Left lung (tissue), 10 donors: ENCODE measurements around the gene GMDS. TPM values are rescaled to one million over a fixed set of nuclear protein-coding genes. Genes with fewer than 3 reads are reported as not detected.

Experiments used
- ATAC-seq: fragments of 200-7000 bp; cut with Tn5 transposase; one replicate; pipeline ENCODE4 v1.9.1; 2020; ENCODE audit warnings: moderate library complexity
- DNase-seq, 4 donors: peaks; one replicate each; pipeline ENCODE4 v3.0.0-alpha.2; 2013 to 2020
- H3K27ac ChIP-seq, 2 donors: fragments of 200-600 bp; sonication (generic) in 1 of 2; one replicate each; pipeline versions ENCODE4 v1.5.0 to v1.8.0; 2020 to 2021
- H3K27me3 ChIP-seq, 2 donors: fragments of 200-600 bp; sonication (generic) in 1 of 2; one replicate each; pipeline versions ENCODE4 v1.5.0 to v1.8.0; 2020 to 2021
- H3K36me3 ChIP-seq, 2 donors: fragments of 200-600 bp; sonication (generic) in 1 of 2; one replicate each; pipeline versions ENCODE4 v1.5.0 to v1.8.0; 2020 to 2021
- H3K4me1 ChIP-seq, 2 donors: fragments of 200-600 bp; one replicate each; pipeline ENCODE4 v1.8.0; 2021
- H3K4me3 ChIP-seq, 2 donors: fragments of 200-600 bp; sonication (generic) in 1 of 2; one replicate each; pipeline versions ENCODE4 v1.5.0 to v1.8.0; 2020 to 2021; ENCODE audit warnings: mild to moderate bottlenecking in 1 of 2
- H3K9me3 ChIP-seq, 2 donors: fragments of 200-600 bp; sonication (generic) in 1 of 2; one replicate each; pipeline versions ENCODE4 v1.5.0 to v1.8.0; 2020 to 2021
- intact Hi-C, 2 donors: fragments of 100-400 bp; cut with DNase I; formaldehyde crosslinking; loops; one replicate each; pipeline versions ENCODE4 v1.11.2 to v1.14.2; 2022
- polyA plus RNA-seq, 6 donors: library from polyadenylated mRNA; unstranded; fragments of 120-200 nt; gene quantifications; one replicate each; pipeline ENCODE4 v1.2.1, GENCODE V29; 2013; ENCODE audit not compliant: insufficient read length in 6 of 6
- total RNA-seq, 2 donors: library from RNA; stranded (reverse); fragmentation: NEBNext Ultra II Directional; extraction: Animal tissue kit (Norgen Biotek cat#: 25700); gene quantifications; one replicate each; pipeline ENCODE4 v1.2.1, GENCODE V29; 2021
- TF ChIP-seq, protein P1 (sequence below), 2 donors: fragments of 200-600 bp; sonication (generic) in 1 of 2; IDR thresholded peaks; one replicate each; pipeline versions ENCODE4 v1.5.0 to v1.8.0; 2021; ENCODE audit warnings: antibody characterized with exemption in 2 of 2
- donor health status: DM: no; HTN: yes; CAD: no.
- donor health status: DM: no; HTN: no; CAD: no.

GMDS gene
- total and polyA plus RNA-seq, 8 donors: 16.5 to 25.4 (median 21.2) TPM

DNA sequence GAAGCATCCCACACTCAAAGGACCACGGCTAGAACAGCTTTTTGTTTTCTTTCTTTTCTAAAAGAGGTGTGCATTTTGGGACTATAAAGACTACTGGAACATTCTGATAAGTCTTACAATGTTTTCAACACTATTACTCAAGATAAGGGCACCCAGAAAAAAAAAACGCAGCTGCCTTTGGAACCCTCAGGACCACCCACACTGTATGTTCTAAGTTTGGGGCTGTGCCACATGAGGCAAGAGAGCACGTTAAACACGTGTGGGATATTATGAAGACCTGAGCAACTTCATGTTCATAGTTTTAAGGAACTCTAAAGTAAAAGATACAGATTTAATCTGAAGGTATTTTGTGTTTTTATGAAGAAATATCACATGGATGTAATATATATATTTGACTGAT is 431.1 kb downstream of the GMDS start:
- Histone ChIP-seq H3K36me3 (no peaks in the 10 kb centered on the region), H3K9me3 (no peaks in the 10 kb centered on the region), H3K4me3 (no peak overlapping the region), H3K4me1 (no peaks in the 10 kb centered on the region), H3K27me3 (no peaks in the 10 kb centered on the region), H3K27ac (no peak overlapping the region)
- intact Hi-C loops: no loop called here
- DNase-seq (no peak), ATAC-seq (no peak)
- TF ChIP-seq, protein P1, sequence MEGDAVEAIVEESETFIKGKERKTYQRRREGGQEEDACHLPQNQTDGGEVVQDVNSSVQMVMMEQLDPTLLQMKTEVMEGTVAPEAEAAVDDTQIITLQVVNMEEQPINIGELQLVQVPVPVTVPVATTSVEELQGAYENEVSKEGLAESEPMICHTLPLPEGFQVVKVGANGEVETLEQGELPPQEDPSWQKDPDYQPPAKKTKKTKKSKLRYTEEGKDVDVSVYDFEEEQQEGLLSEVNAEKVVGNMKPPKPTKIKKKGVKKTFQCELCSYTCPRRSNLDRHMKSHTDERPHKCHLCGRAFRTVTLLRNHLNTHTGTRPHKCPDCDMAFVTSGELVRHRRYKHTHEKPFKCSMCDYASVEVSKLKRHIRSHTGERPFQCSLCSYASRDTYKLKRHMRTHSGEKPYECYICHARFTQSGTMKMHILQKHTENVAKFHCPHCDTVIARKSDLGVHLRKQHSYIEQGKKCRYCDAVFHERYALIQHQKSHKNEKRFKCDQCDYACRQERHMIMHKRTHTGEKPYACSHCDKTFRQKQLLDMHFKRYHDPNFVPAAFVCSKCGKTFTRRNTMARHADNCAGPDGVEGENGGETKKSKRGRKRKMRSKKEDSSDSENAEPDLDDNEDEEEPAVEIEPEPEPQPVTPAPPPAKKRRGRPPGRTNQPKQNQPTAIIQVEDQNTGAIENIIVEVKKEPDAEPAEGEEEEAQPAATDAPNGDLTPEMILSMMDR (IDR thresholded peaks at IDR 0.05): no peak

DNA sequence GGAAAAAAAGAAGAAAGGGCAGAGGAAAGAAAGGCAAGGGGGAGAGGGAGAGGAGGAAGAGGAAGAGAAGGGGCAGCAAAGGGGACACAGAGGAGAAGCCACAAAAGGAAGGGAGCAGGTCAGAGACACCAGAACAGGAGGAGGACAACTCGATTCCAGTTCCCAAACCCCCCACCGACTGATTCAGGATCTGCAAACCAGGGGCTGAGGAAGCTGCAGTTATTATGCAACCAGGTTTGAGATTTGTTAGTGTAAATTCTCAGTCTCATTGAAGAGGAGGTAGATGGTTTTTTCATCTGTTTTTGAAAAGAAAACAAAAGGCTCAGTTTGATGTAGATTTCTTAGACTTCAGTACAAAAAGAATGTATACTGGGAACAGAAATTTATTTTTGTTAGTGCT is 432.9 kb downstream of the GMDS start:
- H3K4me1 ChIP-seq: no peaks in the 10 kb centered on the region
- H3K36me3 ChIP-seq: no peaks in the 10 kb centered on the region
- DNase-seq: no peak
- H3K9me3 ChIP-seq: no peaks in the 10 kb centered on the region
- intact Hi-C loops: no loop called here
- no peak overlapping the region for H3K27ac ChIP-seq
- ATAC-seq: no peak
- H3K27me3 ChIP-seq: no peaks in the 10 kb centered on the region
- no peak overlapping the region for H3K4me3 ChIP-seq
- TF ChIP-seq, protein P1 (IDR thresholded peaks at IDR 0.05): no peak

DNA sequence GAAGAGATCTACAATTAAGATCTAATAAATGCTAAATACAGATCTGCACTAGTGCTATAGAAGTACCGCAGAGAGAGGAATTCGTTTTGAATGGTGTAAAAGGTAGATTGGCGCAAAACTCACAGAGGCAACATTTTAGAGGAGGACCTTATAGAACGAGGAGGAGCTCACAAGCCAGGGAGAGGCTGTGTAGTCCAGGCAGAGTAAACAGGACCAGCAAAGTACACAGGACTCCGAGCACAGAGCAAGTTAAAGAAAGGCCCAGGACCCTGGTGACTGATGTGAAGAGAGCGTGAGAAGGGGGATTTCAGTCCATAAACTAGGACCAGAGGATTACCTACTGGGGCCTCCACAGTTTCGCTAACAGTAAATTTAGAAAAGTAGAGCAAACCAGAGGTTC is 433.4 kb downstream of the GMDS start:
- no peaks in the 10 kb centered on the region for H3K4me1 ChIP-seq
- no peak for ATAC-seq

DNA sequence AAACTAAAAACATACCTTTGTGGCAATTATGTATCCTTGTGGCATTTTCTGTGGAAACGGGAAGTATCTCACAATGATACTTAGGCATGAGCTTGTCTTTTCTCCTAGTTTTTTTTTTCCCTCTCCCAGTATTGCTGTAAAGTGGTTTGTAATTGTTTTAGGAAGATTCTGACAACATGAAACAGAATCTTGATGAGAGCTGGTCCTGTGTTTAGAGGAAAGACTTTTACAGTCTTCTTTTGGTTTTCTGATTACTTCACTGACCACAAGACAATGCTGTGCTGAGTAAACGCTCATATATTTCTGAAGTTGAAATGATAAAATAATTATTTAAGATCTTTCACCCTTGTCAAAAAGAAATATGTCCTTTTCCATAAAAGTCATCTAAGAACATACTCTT is 434.5 kb downstream of the GMDS start:
- H3K27ac ChIP-seq: no peak overlapping the region
- H3K4me1 ChIP-seq: no peaks in the 10 kb centered on the region
- no peaks in the 10 kb centered on the region for H3K9me3 ChIP-seq
- DNase-seq (no peak), ATAC-seq (no peak)
- no peak overlapping the region for H3K4me3 ChIP-seq
- TF ChIP-seq, protein P1 (IDR thresholded peaks at IDR 0.05): no peak
- intact Hi-C loops: no loop called here
- no peaks in the 10 kb centered on the region for H3K36me3 ChIP-seq
- no peaks in the 10 kb centered on the region for H3K27me3 ChIP-seq

More for the DNA sequence above, 433.4 kb downstream of the GMDS start:
- Histone ChIP-seq H3K27me3 (no peaks in the 10 kb centered on the region), H3K9me3 (no peaks in the 10 kb centered on the region), H3K4me3 (no peak overlapping the region), H3K36me3 (no peaks in the 10 kb centered on the region), H3K27ac (no peak overlapping the region)
- TF ChIP-seq, protein P1 (IDR thresholded peaks at IDR 0.05): no peak
- no peak for DNase-seq
- intact Hi-C loops: no loop called here

DNA sequence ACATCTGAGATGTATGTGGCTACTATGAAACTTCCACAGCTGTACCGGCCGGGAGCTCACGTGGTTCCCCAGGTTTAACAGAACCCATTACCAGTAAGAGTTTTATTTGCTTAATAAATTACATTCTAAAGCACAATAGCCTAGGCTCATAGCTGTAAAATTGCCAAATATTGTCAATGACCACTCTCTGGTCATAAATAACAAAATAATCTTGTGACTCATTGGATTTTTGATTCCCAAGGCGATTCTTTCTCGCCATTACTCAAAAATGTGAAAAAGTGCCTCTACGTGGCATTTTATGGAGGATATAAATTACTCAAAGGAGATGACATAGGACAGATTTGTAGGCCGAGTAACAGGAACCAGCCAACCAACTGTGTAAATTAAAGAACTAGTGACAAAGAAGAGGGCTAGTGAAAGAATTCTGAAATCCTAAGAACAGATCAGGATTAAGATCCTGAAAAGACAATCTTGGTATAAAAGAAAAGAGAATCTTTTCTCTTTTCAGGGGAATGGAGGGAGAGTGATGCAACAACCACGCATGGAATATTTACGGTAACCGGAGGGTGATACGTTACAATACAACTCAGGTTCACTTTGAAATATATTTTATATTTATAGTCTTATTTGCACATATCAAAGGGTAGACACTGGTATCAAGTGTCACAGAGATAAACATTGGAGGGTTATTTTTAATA is 436.0 kb downstream of the GMDS start:
- Histone ChIP-seq H3K9me3 (no peaks in the 10 kb centered on the region), H3K4me3 (no peak overlapping the region), H3K36me3 (no peaks in the 10 kb centered on the region), H3K27ac (no peak overlapping the region), H3K4me1 (no peaks in the 10 kb centered on the region), H3K27me3 (no peaks in the 10 kb centered on the region)
- intact Hi-C loops: no loop called here
- DNase-seq (no peak), ATAC-seq (no peak)
- TF ChIP-seq, protein P1 (IDR thresholded peaks at IDR 0.05): no peak
